ENCODE data around the gene STAG1. TPM values are rescaled to one million over a fixed set of nuclear protein-coding genes. Genes with fewer than 3 reads are reported as not detected.
"Not testable (repeated sequence)": the region's sequence is repeated elsewhere in the genome, so short reads cannot be mapped to it uniquely, and the experiment has no call there.

STAG1 gene
- total RNA-seq, 1 donor from 2014 or later: 22.3 TPM

GRCh38 chr3:136750209-136750896 lies 1.8 kb downstream of the STAG1 start:
- intact Hi-C loops (cut with micrococcal nuclease): loop anchor here (5.0 kb wide), 1 partner anchor 262 kb away; no protein-coding TSS in a partner anchor
- ATAC-seq: no peak
- DNase-seq: no peak

DNA sequence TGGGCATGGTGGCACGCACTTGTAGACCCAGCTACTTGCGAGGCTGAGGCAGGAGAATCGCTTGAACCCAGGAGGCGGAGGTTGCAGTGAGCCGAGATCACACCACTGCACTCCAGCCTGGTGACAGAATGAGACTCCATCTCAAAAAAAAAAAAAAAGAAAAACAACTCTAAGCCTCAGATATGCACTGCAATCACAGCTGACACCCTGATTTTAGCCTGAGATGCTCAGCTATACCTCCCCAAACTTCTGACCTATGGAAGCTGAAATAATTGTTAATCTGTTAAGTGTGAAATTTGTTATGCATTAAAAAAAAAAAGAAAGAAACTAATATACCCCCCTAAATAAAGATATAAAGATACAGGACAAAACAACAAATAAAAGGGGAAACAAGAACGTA lies 2.6 kb downstream of the STAG1 start:
- ATAC-seq: not testable (repeated sequence)

GRCh38 chr3:136749091-136749490 lies 3.1 kb downstream of the STAG1 start:
- DNase-seq: no peak
- intact Hi-C loops (cut with micrococcal nuclease): loop anchor here (10.0 kb wide), 2 partner anchors 354 to 674 kb away; no protein-coding TSS in a partner anchor
- ATAC-seq: no peak

More for the DNA sequence above, 2.6 kb downstream of the STAG1 start:
- intact Hi-C loops (cut with micrococcal nuclease): loop anchor here (5.0 to 10.0 kb wide), 3 partner anchors 263 to 675 kb away; no protein-coding TSS in a partner anchor
- not testable (repeated sequence) for DNase-seq

GRCh38 chr3:136745916-136746315 lies 6.3 kb downstream of the STAG1 start:
- DNase-seq: no peak
- ATAC-seq: no peak
- intact Hi-C loops (cut with micrococcal nuclease): loop anchor here (10.0 kb wide), 2 partner anchors 351 to 671 kb away; no protein-coding TSS in a partner anchor

DNA sequence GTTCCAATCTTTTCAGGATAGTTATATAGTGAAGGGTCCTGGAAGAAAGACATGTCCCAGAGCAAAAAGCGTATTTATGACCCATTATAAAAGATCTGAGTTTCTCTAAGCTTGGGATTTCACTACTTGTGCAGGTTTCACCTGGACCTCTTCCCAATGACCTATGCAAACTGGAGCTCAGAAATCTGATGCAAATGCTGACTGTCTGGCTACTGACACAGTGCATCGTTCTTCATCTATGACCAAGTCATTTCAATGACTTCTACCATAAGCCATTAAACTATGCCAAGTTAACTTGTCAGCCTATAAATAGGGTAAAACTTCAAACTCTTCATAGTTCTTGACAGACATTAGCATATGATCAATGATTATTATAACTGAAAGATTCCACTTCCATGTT lies 11.1 kb downstream of the STAG1 start:
- DNase-seq (no peak), ATAC-seq (no peak)
- intact Hi-C loops (cut with micrococcal nuclease): loop anchor here (10.0 kb wide), 2 partner anchors 346 to 666 kb away; no protein-coding TSS in a partner anchor

GRCh38 chr3:136740351-136740958 lies 11.7 kb downstream of the STAG1 start:
- ATAC-seq (no peak), DNase-seq (no peak)
- intact Hi-C loops (cut with micrococcal nuclease): loop anchor here (10.0 kb wide), 2 partner anchors 346 to 666 kb away; no protein-coding TSS in a partner anchor

DNA sequence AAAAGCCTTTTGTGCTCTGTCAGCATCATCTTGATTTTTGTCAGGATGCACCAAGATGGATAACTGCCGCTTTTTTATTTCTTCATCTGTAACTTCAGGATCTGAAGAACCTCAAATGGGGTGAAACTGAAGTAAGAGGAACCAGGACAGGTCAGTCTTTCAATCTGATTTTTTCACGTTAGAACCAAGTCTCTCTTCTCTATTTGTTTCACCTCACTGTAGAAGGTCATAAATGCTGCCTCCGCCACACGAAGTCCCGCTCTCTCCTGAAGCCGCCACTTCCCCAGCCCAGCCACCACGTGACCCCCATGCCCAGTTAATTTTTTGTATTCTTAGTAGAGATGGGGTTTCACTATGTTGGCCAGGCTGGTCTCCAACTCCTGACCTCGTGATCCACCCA lies 15.2 kb downstream of the STAG1 start:
- intact Hi-C loops (cut with micrococcal nuclease); ATAC-seq; DNase-seq: not testable (repeated sequence)

GRCh38 chr3:136735103-136735502 lies 17.1 kb downstream of the STAG1 start:
- DNase-seq (no peak), ATAC-seq (no peak)
- intact Hi-C loops (cut with micrococcal nuclease): no loop called here

DNA sequence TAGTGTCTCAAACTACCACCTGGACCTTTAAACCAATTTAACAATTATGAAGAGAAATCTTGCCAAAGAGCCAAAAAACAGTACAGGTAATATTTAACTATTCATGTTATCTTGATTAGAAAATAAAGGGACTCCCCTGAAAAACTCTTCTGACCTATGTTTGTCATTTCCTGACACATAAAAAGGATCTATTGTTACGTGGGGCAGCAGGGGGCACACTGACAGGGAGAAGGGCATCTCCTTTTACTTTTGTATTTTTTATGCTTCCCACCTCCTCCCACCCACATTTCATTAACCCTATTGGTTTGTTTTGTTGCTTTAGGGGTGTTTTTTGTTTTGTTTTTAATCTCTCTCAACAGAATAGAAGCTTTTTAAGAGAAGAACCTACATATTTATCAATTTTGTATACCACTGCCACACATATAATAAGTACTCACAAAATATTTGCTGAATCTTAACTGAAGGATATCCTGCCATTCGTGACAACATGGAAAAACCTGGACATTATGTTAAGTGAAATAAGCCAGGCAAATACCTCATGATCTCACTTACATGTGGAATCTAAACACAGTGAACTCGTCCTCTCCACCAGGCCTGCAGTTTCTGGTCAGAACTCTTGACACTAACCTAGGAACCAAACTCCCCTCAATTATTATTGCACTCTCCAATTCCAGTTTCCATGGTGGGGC lies 17.7 kb downstream of the STAG1 start:
- ATAC-seq: no peak
- intact Hi-C loops (cut with micrococcal nuclease): no loop called here
- DNase-seq: no peak

GRCh38 chr3:136733317-136733833 lies 18.8 kb downstream of the STAG1 start:
- intact Hi-C loops (cut with micrococcal nuclease): no loop called here
- DNase-seq: no peak
- no peak for ATAC-seq

GRCh38 chr3:136731274-136731884 lies 20.8 kb downstream of the STAG1 start:
- intact Hi-C loops (cut with micrococcal nuclease): no loop called here
- DNase-seq: no peak
- no peak for ATAC-seq

DNA sequence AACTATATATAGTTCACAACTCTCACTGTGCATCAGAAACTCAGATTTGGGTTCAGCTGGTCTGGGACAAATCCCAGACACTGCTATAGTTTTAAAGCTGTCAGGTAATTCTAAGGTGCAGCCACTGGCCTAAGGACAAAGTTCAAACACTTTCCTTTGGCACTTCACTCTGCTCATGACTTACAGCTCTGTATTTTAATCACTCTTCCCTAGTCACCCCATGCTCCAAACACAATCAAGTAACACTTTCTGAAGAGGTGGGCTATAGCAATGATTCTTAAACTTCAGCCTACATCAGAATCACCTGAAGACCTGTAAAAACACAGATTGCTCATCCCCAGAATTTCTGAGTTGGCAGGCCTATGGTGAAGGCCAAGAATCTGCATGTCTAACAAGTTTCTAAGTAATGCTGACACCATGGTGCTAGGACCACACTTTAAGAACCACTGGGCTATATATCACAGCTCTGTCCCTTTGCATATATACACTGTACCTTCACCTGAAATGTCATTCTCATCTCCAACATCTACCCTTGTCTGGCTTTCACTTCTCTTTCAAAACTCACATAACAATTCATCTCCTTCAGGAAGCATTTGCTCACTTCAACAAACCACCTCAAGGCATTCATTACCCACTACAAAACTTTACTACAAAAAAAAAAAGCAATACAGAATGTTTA lies 21.4 kb downstream of the STAG1 start:
- no peak for ATAC-seq
- intact Hi-C loops (cut with micrococcal nuclease): no loop called here
- DNase-seq: no peak

- ATAC-seq: peak; percentile 53
- DNase-seq: peak; percentile 37
- intact Hi-C loops (cut with micrococcal nuclease): no loop called here
Measured at GRCh38 chr3:136728918-136729317, 23.3 kb downstream of the STAG1 start.

GRCh38 chr3:136728473-136728872 lies 23.7 kb downstream of the STAG1 start:
- intact Hi-C loops (cut with micrococcal nuclease): no loop called here
- no peak for ATAC-seq

GRCh38 chr3:136725468-136725867 lies 26.7 kb downstream of the STAG1 start:
- no peak for ATAC-seq
- intact Hi-C loops (cut with micrococcal nuclease): no loop called here

More at GRCh38 chr3:136728473-136728872, 23.7 kb downstream of the STAG1 start:
- no peak for DNase-seq

GRCh38 chr3:136722916-136723315 lies 29.3 kb downstream of the STAG1 start:
- intact Hi-C loops (cut with micrococcal nuclease); ATAC-seq; DNase-seq: not testable (repeated sequence)

More at GRCh38 chr3:136725468-136725867, 26.7 kb downstream of the STAG1 start:
- DNase-seq: no peak

GRCh38 chr3:136722399-136722798 lies 29.8 kb downstream of the STAG1 start:
- intact Hi-C loops (cut with micrococcal nuclease); DNase-seq: not testable (repeated sequence)

DNA sequence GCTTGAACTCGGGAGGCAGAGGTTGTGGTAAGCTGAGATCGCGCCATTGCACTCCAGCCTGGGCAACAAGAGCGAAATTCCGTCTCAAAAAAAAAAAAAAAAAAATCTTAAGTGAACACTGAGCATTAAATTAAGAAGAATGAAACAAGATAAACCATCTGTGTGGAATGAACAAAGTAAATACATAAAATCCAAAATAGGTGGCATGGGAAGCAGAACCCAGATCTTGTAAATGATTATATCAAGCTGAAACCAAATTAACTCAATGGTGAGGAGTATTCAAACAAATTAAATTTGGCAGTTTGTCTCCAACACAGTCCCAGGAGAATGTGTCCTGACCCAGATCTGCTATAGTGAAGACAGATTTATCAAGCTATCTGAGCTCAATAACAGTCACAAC lies 32.1 kb downstream of the STAG1 start:
- intact Hi-C loops (cut with micrococcal nuclease): no loop called here
- DNase-seq: no peak
- ATAC-seq: no peak

More at GRCh38 chr3:136722399-136722798, 29.8 kb downstream of the STAG1 start:
- ATAC-seq: not testable (repeated sequence)

All from left ventricle myocardium superior (tissue), 1 donor.